Activated CD8-positive, alpha-beta memory T cell treated with anti-CD3 and anti-CD28 coated beads, Interleukin-2, amount 50 U/mL, for 1 hour (primary cell): ENCODE measurements around the gene TCF3.

Experiments
- DNase-seq: peaks from one replicate; pipeline ENCODE4 v3.0.0-alpha.2; 2020; ENCODE audit errors: extremely low read depth

TCF3 gene

DNA sequence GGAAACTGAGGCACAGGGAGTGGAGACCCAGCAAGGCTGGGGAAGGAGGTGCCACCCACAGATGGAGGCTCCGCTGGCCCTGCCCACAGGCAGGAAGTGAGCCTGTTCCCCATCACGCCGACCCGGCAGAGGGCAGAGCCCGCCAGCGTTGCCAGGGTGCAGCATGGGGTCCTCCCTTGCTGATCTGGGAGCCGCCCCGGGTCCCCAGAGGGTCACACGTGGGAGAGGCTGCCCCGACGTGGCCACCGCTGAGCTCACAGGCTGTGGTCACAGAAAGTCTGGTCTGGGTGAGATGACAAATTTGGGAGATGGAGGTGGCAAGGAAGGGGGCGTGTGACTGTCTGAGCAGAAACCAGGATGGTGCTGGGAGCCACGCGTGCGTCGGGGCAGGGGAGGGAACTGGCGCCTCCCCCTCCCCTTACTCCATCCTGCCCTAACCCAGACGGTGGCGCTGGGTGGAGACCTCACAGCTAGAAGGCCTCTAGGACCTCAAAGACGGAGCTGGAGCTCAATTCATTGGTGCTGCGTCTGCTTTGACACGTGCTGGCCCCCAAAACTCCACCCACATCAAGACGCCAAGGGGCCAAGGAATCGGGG, 92.0 kb downstream of the TCF3 start:
- no peak for DNase-seq
